Measurements from ENCODE around the gene STK33. TPM values are rescaled to one million over a fixed set of nuclear protein-coding genes. Genes with fewer than 3 reads are reported as not detected.

The STK33 gene
- total RNA-seq, 2 donors from 2014 or later = 22.7 to 26.8 TPM

GRCh38 chr11:8487261-8487660 is 106.8 kb downstream of the STK33 start:
- Mint-ChIP-seq H3K36me3 (ENCODE audit: low read depth) (peaks cover 4% of the 10 kb centered on the region), H3K27ac (no peak overlapping the region), H3K4me1 (no peaks in the 10 kb centered on the region), H3K9me3 (peaks cover 38% of the 10 kb centered on the region), H3K27me3 (ENCODE audit: insufficient read depth) (no peaks in the 10 kb centered on the region), H3K4me3 (no peak overlapping the region)
- H3K36me3 ChIP-seq (ENCODE audit: control insufficient read depth, insufficient read depth, low read length) = no peaks in the 10 kb centered on the region
- no peaks in the 10 kb centered on the region for H3K4me1 ChIP-seq (ENCODE audit: control insufficient read depth, insufficient read depth, low read length)
- DNase-seq = no peak
- 88 to 93% methylated on average over 2 of the region's 2 CpGs for WGBS, 2 experiments (ENCODE audit: insufficient coverage in 1 of 2, insufficient read length in 1 of 2)
- H3K9me3 ChIP-seq (ENCODE audit: control insufficient read depth, low read length) = peaks cover 22% of the 10 kb centered on the region
- no peak overlapping the region for H3K4me3 ChIP-seq (ENCODE audit: low read length)
- no peak overlapping the region for H3K27ac ChIP-seq (ENCODE audit: low read depth, low read length)
- no peak for TF ChIP-seq CTCF (conservative IDR thresholded peaks at IDR 0.05)
- no peaks in the 10 kb centered on the region for H3K27me3 ChIP-seq (ENCODE audit: control insufficient read depth, insufficient read depth, low read length, poor library complexity, severe bottlenecking)
- H3K9ac ChIP-seq (ENCODE audit: extremely low read depth, low read length, poor library complexity, severe bottlenecking) = no peak overlapping the region

GRCh38 chr11:8484251-8484650 is 109.8 kb downstream of the STK33 start:
- Histone ChIP-seq H3K4me3 (ENCODE audit: low read length) (no peak overlapping the region), H3K27ac (ENCODE audit: low read depth, low read length) (no peak overlapping the region), H3K27me3 (ENCODE audit: control insufficient read depth, insufficient read depth, low read length, poor library complexity, severe bottlenecking) (no peaks in the 10 kb centered on the region), H3K9ac (ENCODE audit: extremely low read depth, low read length, poor library complexity, severe bottlenecking) (no peak overlapping the region), H3K9me3 (ENCODE audit: control insufficient read depth, low read length) (peaks cover 9% of the 10 kb centered on the region), H3K4me1 (ENCODE audit: control insufficient read depth, insufficient read depth, low read length) (no peaks in the 10 kb centered on the region), H3K36me3 (ENCODE audit: control insufficient read depth, insufficient read depth, low read length) (no peaks in the 10 kb centered on the region)
- Mint-ChIP-seq H3K9me3 (peaks cover 10% of the 10 kb centered on the region), H3K4me3 (no peak overlapping the region), H3K36me3 (ENCODE audit: low read depth) (no peaks in the 10 kb centered on the region), H3K4me1 (peaks cover 7% of the 10 kb centered on the region), H3K27ac (no peak overlapping the region), H3K27me3 (ENCODE audit: insufficient read depth) (no peaks in the 10 kb centered on the region)
- DNase-seq = no peak
- no peak for TF ChIP-seq CTCF (conservative IDR thresholded peaks at IDR 0.05)
- 94% methylated on average over 3 of the region's 3 CpGs; no CpG with 5 or more reads in 1 of the 2 experiments for WGBS, 2 experiments (ENCODE audit: insufficient coverage in 1 of 2, insufficient read length in 1 of 2)

- DNase-seq = no peak
- Histone ChIP-seq H3K4me1 (ENCODE audit: control insufficient read depth, insufficient read depth, low read length) (no peaks in the 10 kb centered on the region), H3K27ac (ENCODE audit: low read depth, low read length) (no peak overlapping the region), H3K4me3 (ENCODE audit: low read length) (no peak overlapping the region), H3K9me3 (ENCODE audit: control insufficient read depth, low read length) (no peaks in the 10 kb centered on the region), H3K27me3 (ENCODE audit: control insufficient read depth, insufficient read depth, low read length, poor library complexity, severe bottlenecking) (no peaks in the 10 kb centered on the region), H3K9ac (ENCODE audit: extremely low read depth, low read length, poor library complexity, severe bottlenecking) (no peak overlapping the region), H3K36me3 (ENCODE audit: control insufficient read depth, insufficient read depth, low read length) (no peaks in the 10 kb centered on the region)
- H3K36me3 Mint-ChIP-seq (ENCODE audit: low read depth) = no peaks in the 10 kb centered on the region
- H3K9me3 Mint-ChIP-seq = no peaks in the 10 kb centered on the region
- H3K27me3 Mint-ChIP-seq (ENCODE audit: insufficient read depth) = no peaks in the 10 kb centered on the region
- H3K4me1 Mint-ChIP-seq = peaks cover 7% of the 10 kb centered on the region
- WGBS, 2 experiments (ENCODE audit: insufficient coverage in 1 of 2, insufficient read length in 1 of 2) = 96% methylated on average over 3 of the region's 3 CpGs; no CpG with 5 or more reads in 1 of the 2 experiments
- H3K27ac Mint-ChIP-seq = no peak overlapping the region
- no peak for TF ChIP-seq CTCF (conservative IDR thresholded peaks at IDR 0.05)
- H3K4me3 Mint-ChIP-seq = no peak overlapping the region
Observed at GRCh38 chr11:8480858-8481257, 113.2 kb downstream of the STK33 start.

All from endodermal cell (in vitro differentiated cells).